ENCODE data around the gene SETD1A.

SETD1A gene

GRCh38 chr16:30951193-30951592 lies 6.4 kb upstream of the SETD1A start:
- no peak for TF ChIP-seq CTCF (conservative IDR thresholded peaks at IDR 0.05)
- no peak for TF ChIP-seq ZFX (IDR thresholded peaks at IDR 0.05)
- H3K27ac ChIP-seq: peak overlapping the region; percentile 61

GRCh38 chr16:30951750-30952149 lies 5.8 kb upstream of the SETD1A start:
- no peak for TF ChIP-seq ZFX (IDR thresholded peaks at IDR 0.05)
- TF ChIP-seq CTCF (conservative IDR thresholded peaks at IDR 0.05): no peak
- H3K27ac ChIP-seq: peak overlapping the region; percentile 61

GRCh38 chr16:30953111-30953510 lies 4.4 kb upstream of the SETD1A start:
- TF ChIP-seq CTCF (conservative IDR thresholded peaks at IDR 0.05) (no peak), ZFX (IDR thresholded peaks at IDR 0.05) (no peak)
- H3K27ac ChIP-seq: no peak overlapping the region; the same call in 1 of the 2 replicates

GRCh38 chr16:30953511-30954124 lies 3.9 kb upstream of the SETD1A start:
- no peak overlapping the region; the same call in 1 of the 2 replicates for H3K27ac ChIP-seq

GRCh38 chr16:30954993-30955392 lies 2.6 kb upstream of the SETD1A start:
- H3K27ac ChIP-seq: no peak overlapping the region
- no peak for TF ChIP-seq ZFX (IDR thresholded peaks at IDR 0.05)
- TF ChIP-seq CTCF (conservative IDR thresholded peaks at IDR 0.05): no peak

More at GRCh38 chr16:30953511-30954124, 3.9 kb upstream of the SETD1A start:
- TF ChIP-seq ZFX (IDR thresholded peaks at IDR 0.05): no peak
- peak; percentile 73 for TF ChIP-seq CTCF (conservative IDR thresholded peaks at IDR 0.05)

- TF ChIP-seq CTCF (conservative IDR thresholded peaks at IDR 0.05) (peak; percentile 43), ZFX (IDR thresholded peaks at IDR 0.05) (no peak)
- H3K27ac ChIP-seq: peak overlapping the region; percentile 97
These were observed 726 bp upstream of the SETD1A start for GRCh38 chr16:30956601-30957455.
